ENCODE measurements around the gene TMEM272.
"Not testable (repeated sequence)": the region's sequence is repeated elsewhere in the genome, so short reads cannot be mapped to it uniquely, and the experiment has no call there.

The TMEM272 gene

GRCh38 chr13:51824712-51825111, 20.3 kb downstream of the TMEM272 start:
- ATAC-seq = not testable (repeated sequence)

GRCh38 chr13:51823863-51824262, 21.1 kb downstream of the TMEM272 start:
- no peak for ATAC-seq
- DNase-seq = no peak

More at GRCh38 chr13:51824712-51825111, 20.3 kb downstream of the TMEM272 start:
- DNase-seq = not testable (repeated sequence)

DNA sequence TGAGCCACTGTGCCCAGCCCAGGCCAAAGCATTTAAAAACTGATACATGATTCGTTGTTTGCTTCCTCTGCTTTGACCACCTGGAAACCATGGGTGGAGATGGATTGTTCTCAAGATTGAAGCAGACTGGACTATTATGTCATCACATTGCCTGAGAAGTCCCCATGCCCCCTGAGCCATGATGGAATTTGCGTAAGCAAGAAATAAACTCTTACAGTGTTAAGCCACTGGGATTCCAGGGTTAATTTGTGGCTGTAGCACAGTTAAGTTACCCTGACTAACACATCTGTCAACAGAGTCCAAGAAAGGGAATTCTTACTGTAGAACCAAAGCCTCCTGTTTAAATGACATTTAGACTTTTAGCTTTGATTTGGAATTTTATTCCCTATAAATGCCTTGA, 21.6 kb downstream of the TMEM272 start:
- DNase-seq (no peak), ATAC-seq (no peak)

GRCh38 chr13:51822106-51822815, 22.7 kb downstream of the TMEM272 start:
- no peak for DNase-seq

GRCh38 chr13:51821606-51822005, 23.4 kb downstream of the TMEM272 start:
- ATAC-seq (no peak), DNase-seq (no peak)

More at GRCh38 chr13:51822106-51822815, 22.7 kb downstream of the TMEM272 start:
- ATAC-seq = peak; percentile 17

- ATAC-seq (no peak), DNase-seq (no peak)
Measured at GRCh38 chr13:51820016-51820597, 24.9 kb downstream of the TMEM272 start.

DNA sequence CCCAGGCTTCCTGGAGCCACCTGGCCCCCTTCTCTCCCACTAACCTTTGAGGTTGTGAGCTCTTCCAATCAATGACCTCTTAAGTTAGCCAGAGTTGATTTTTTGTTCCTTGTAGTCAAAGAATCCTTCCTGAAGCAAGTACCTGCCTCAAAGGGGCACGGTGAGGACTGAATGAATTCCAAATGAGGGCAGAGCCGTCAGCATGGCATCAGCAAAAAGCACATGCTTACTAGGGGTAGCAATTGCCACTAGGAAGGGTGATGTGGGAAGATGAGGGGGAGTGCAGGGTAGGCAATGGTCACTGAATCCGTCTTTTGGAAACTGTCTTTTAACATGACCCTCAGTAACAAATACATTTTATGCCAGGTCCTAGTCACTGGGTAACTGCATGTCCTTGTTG, 25.4 kb downstream of the TMEM272 start:
- no peak for ATAC-seq
- DNase-seq = no peak

DNA sequence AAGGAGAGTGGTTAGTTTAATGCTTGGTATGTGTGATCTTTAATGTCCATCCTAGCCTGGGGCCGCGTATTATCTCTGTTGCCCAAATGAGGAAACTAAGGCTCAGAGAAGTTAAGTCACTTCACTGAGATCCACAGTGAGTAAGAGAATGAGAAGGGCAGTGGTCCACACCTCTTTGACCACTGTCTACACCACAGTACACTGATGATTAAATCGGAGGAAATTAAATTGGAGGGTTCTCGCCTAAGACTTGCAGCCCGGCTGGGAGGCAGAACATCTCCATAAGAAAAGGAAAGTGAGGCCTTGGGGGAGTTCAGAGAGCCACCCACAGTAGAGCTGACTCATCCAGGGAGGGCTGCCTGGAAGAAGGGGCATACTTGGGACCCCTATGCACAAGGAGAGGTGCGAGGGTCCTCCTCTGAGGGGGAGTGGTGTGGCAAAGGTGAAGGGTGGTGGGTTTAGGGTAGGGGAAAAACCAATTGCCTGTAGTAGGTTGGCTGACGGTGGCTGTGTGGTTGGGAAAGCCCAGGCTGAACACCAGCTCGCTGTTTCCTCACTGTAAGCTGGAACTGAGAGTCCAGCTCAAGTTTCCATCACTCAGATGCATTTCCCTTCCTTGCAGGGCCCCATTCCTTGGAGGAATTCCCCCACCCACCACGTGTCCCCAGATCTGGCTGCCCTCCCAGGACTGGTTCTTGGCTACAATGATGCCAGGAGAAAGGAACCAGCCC, 26.0 kb downstream of the TMEM272 start:
- ATAC-seq (peak; percentile 66), DNase-seq (peak; percentile 73)

- DNase-seq (no peak), ATAC-seq (no peak)
Measured at GRCh38 chr13:51818276-51818675, 26.7 kb downstream of the TMEM272 start.

- ATAC-seq (no peak), DNase-seq (no peak)
Measured at GRCh38 chr13:51817717-51818116, 27.3 kb downstream of the TMEM272 start.

DNA sequence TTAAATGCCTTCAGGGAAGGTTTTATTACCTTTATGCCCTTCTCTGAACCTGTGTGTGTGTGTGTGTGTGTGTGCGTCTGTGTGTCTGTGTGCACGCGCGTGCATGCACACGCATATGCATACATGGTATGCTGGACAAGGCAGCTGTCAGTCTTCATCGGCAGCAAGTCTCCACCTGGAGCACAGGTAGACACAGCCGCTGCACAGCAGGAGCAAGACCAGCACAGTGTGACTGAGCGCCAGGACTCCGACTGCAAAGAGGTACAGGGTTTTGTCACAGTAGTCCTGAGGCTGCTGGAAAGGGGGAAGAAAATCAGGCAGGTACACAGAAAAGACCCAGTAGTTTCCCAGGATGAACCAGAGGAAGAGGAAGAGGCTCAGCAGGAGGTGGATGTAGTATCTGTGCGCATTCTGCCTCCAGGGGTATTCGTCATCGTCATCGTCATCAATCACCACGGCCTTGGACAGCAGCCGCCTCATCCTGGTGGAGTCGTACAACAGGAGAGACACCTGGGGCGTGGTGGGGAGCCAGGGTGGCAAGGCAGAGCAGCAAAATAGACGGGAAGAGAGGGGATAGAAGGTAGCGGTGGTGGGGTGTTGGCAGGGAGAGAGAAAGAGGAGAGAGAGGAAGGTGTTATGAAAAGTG, 28.2 kb downstream of the TMEM272 start:
- DNase-seq (no peak), ATAC-seq (no peak)

GRCh38 chr13:51815848-51816247, 29.1 kb downstream of the TMEM272 start:
- ATAC-seq (no peak), DNase-seq (no peak)

- DNase-seq (peak; percentile 79), ATAC-seq (peak; percentile 57)
Measured at GRCh38 chr13:51814825-51815650, 29.9 kb downstream of the TMEM272 start.

DNA sequence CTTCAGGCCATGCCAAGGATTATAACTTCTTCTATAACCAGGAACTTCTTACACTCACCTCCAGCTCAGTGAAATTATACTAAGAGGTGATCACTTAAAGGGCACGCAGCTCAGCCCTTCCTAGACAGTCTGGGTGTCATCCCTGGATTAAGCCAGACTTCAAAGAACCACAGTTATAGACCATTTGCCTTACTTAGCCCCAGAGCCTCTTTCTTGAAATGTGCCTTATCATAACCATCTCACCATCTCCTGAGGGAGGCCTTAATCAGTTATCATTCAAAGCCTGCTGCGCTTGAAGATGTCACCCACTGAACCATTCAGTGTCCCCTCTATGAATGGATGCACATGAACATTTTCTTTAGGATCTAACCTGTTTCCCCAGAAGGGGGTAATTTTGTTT, 30.9 kb downstream of the TMEM272 start:
- ATAC-seq (no peak), DNase-seq (no peak)

DNA sequence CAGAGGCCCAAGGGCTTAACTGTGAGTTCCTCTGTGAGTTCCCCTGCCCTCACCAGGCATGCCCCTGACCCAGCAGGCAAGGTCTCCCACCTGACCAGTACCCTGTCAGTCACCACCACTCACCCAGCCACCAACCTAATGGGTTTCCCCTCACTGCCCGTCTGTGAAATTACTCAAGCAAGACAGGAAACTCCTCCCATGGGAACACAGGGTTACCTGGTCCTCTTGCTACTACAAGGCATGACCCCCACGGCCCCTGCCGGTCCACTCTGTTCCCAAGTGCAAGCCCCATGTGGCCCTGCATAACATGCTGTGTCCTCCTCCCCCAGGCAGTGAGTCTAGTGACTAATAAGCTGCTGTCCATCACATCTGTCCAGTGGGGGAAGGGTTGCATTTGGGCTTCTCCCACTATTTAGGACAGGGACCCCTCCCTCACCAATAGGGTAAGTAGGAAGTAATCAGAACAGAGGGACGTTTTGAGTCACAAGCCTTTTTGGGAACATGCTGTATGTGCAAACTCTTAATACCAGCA, 33.0 kb downstream of the TMEM272 start:
- ATAC-seq (peak; percentile 79), DNase-seq (peak; percentile 55)

GRCh38 chr13:51811046-51811445, 33.9 kb downstream of the TMEM272 start:
- ATAC-seq (no peak), DNase-seq (no peak)

GRCh38 chr13:51808811-51809210, 36.2 kb downstream of the TMEM272 start:
- ATAC-seq (no peak), DNase-seq (no peak)

DNA sequence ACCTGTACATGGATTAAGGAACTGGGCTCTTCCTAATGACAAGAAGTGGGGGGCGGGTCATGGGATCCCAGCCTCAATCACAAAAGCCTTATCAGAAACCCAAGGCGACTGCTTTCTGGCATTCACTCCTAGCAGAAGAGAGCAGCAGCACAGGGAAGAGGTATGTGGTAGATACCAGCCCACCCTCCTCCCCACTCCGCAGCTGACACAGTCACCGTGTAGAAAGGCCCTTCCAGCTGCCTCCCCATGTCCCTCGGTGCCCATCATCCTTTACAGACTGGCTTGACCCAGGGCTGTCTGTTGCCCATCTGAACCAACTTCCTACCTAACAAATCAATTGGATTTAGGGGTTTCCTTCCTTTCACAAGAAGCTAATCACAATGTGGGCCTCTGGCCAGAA, 37.9 kb downstream of the TMEM272 start:
- ATAC-seq (no peak), DNase-seq (no peak)

GRCh38 chr13:51806566-51806965, 38.4 kb downstream of the TMEM272 start:
- ATAC-seq (no peak), DNase-seq (no peak)

GRCh38 chr13:51805925-51806324, 39.1 kb downstream of the TMEM272 start:
- DNase-seq (no peak), ATAC-seq (no peak)

- ATAC-seq (no peak), DNase-seq (no peak)
Measured at GRCh38 chr13:51805313-51805712, 39.7 kb downstream of the TMEM272 start.
